A549 (cell line): Measurements from ENCODE around the gene EME2. TPM values are rescaled to one million over a fixed set of nuclear protein-coding genes. Genes with fewer than 3 reads are reported as not detected.

Experiments used
- ATAC-seq, 2 experiments: fragments of 200-7000 bp in 1 of 2; fragments of >200 bp in 1 of 2; cut with Nextera tagmentation in 1 of 2; cut with Tn5 transposase in 1 of 2; 3 replicates each; pipeline versions ENCODE4 v1.8.0 to v1.9.1; 2018 to 2020; ENCODE audit warnings: mild to moderate bottlenecking in 1 of 2, moderate library complexity in 1 of 2
- CTCF ChIA-PET: fragments of 300-600 bp; sonication (Branson Sonifier 250); formaldehyde crosslinking; extraction: SDS; loops from one replicate; lab custom pipeline; 2021; ENCODE audit warnings: antibody characterized with exemption, inconsistent platforms; lab: Yijun Ruan, JAX
- POLR2A ChIA-PET: fragments of 350-600 bp; formaldehyde crosslinking; extraction: SDS; loops from one replicate; lab custom pipeline; 2021; ENCODE audit warnings: antibody characterized with exemption, inconsistent platforms; lab: Yijun Ruan, JAX
- DNase-seq, 2 experiments: peaks; one replicate each; pipeline versions ENCODE4 v3.0.0 to v3.0.0-alpha.2; 2011 to 2016; ENCODE audit warnings: low read depth in 1 of 2, low spot score in 1 of 2
- FAIRE-seq: peaks from 2 replicates; lab custom pipeline; 2011; peaks lifted over from hg19 to GRCh38; lab: Jason Lieb, UNC
- H3K27ac ChIP-seq, 2 experiments: fragments of >200 bp; sonication (Bioruptor Twin); formaldehyde crosslinking; 3 replicates each; pipeline ENCODE4 v1.5.1; 2016 to 2017
- H3K4me1 ChIP-seq: fragments of >200 bp; sonication (Bioruptor Twin); formaldehyde crosslinking; 3 replicates; pipeline ENCODE4 v1.6.1; 2016
- H3K4me2 ChIP-seq: fragments of >200 bp; sonication (Bioruptor Twin); formaldehyde crosslinking; 3 replicates; pipeline ENCODE4 v1.6.1; 2016
- H3K4me3 ChIP-seq: fragments of >200 bp; sonication (Bioruptor Twin); formaldehyde crosslinking; 3 replicates; pipeline ENCODE4 v1.5.1; 2016
- H3K9me3 ChIP-seq: fragments of >200 bp; sonication (Bioruptor Twin); formaldehyde crosslinking; 3 replicates; pipeline ENCODE4 v1.6.1; 2016
- CBX8 ChIP-seq: fragments of 200-600 bp; sonication (generic); IDR thresholded peaks from 2 replicates; pipeline ENCODE4 v1.6.1; 2016
- CEBPB ChIP-seq, 2 experiments: fragments of >200 bp in 1 of 2; sonication (Bioruptor Twin) in 1 of 2; formaldehyde crosslinking in 1 of 2; IDR thresholded peaks; 2 replicates each; pipeline ENCODE4 v1.6.1; 2012 to 2016
- EHMT2 ChIP-seq: fragments of 200-600 bp; sonication (generic); IDR thresholded peaks from 2 replicates; pipeline ENCODE4 v1.6.1; 2016; ENCODE audit warnings: antibody characterized with exemption, low read depth, mild to moderate bottlenecking, moderate library complexity
- FOSL2 ChIP-seq, 2 experiments: fragments of 450-650 bp in 1 of 2; fragments of >200 bp in 1 of 2; sonication (Bioruptor Twin) in 1 of 2; formaldehyde crosslinking; IDR thresholded peaks; 2 replicates each; pipeline versions ENCODE4 v1.5.0 to v1.6.1; 2016 to 2020; ENCODE audit warnings: mild to moderate bottlenecking in 1 of 2, moderate library complexity in 1 of 2
- GATA3 ChIP-seq: IDR thresholded peaks from 2 replicates; pipeline ENCODE4 v1.6.1; 2012; ENCODE audit warnings: borderline replicate concordance
- JUN ChIP-seq, 2 experiments: fragments of >200 bp; sonication (Bioruptor Twin); formaldehyde crosslinking; IDR thresholded peaks; 2 replicates in 1 of 2; 3 replicates in 1 of 2; pipeline ENCODE4 v1.6.1; 2016 to 2017
- KDM5A ChIP-seq: fragments of 200-600 bp; sonication (generic); IDR thresholded peaks from 2 replicates; pipeline ENCODE4 v1.6.1; 2016; ENCODE audit warnings: antibody characterized with exemption, mild to moderate bottlenecking
- MAFK ChIP-seq: fragments of 450-650 bp; IDR thresholded peaks from 2 replicates; pipeline ENCODE4 v1.6.1; 2014; ENCODE audit not compliant: partially characterized antibody
- NFE2L2 ChIP-seq: fragments of 150-350 bp; conservative IDR thresholded peaks from 2 replicates; pipeline ENCODE4 v1.6.1; 2014; ENCODE audit warnings: low read length
- NPAS2 ChIP-seq: fragments of 250-450 bp; sonication (Bioruptor Pico); IDR thresholded peaks from 2 replicates; pipeline ENCODE4 v1.8.0; 2022; ENCODE audit warnings: mild to moderate bottlenecking, moderate library complexity, borderline replicate concordance
- NR3C1 ChIP-seq: fragments of >200 bp; sonication (Bioruptor Twin); formaldehyde crosslinking; IDR thresholded peaks from 3 replicates; pipeline ENCODE4 v1.6.1; 2017
- RCOR1 ChIP-seq: fragments of 150-350 bp; IDR thresholded peaks from 2 replicates; pipeline ENCODE4 v1.6.1; 2014; ENCODE audit warnings: antibody characterized with exemption, low read length, low read depth
- RNF2 ChIP-seq: fragments of 200-600 bp; sonication (generic); IDR thresholded peaks from 2 replicates; pipeline ENCODE4 v1.6.1; 2016; ENCODE audit warnings: low read depth, mild to moderate bottlenecking, antibody characterized with exemption, moderate library complexity, borderline replicate concordance
- SMC3 ChIP-seq: fragments of >200 bp; sonication (Bioruptor Twin); formaldehyde crosslinking; IDR thresholded peaks from 3 replicates; pipeline ENCODE4 v1.6.1; 2018; ENCODE audit warnings: inconsistent platforms
- SREBF2 ChIP-seq: fragments of 450-650 bp; IDR thresholded peaks from 2 replicates; pipeline ENCODE4 v1.6.1; 2014; ENCODE audit warnings: mild to moderate bottlenecking, moderate library complexity
- TFCP2L1 ChIP-seq: fragments of 250-450 bp; sonication (Bioruptor Pico); IDR thresholded peaks from 2 replicates; pipeline ENCODE4 v1.5.0; 2021; ENCODE audit warnings: mild to moderate bottlenecking
- ZSCAN20 ChIP-seq: fragments of 250-450 bp; sonication (Bioruptor Pico); IDR thresholded peaks from 2 replicates; pipeline ENCODE4 v1.8.0; 2022; ENCODE audit warnings: mild to moderate bottlenecking, moderate library complexity
- WGBS: methylation state at CpG from one replicate; pipeline ENCODE4 v1.1.6; 2017; ENCODE audit errors: missing lambda C conversion rate; 5-methylcytosine and 5-hydroxymethylcytosine counted together
- polyA plus RNA-seq, 4 experiments: library from polyadenylated mRNA; depleted of rRNA in 3 of 4; stranded (reverse); fragments of >200 nt; fragmentation: RNase III in 1 of 4; extraction: RNeasy Plus Mini Kit Qiagen cat#74134 plus additional on column Dnase treatment in 1 of 4; gene quantifications; 2 replicates in 3 of 4; 3 replicates in 1 of 4; pipeline ENCODE4 v1.2.3, GENCODE V29; 2011 to 2017
- TF ChIP-seq, protein P1 (sequence below): IDR thresholded peaks from 2 replicates; pipeline ENCODE4 v1.6.1; 2012
- TF ChIP-seq, protein P2 (sequence below): fragments of >200 bp; sonication (Bioruptor Twin); formaldehyde crosslinking; IDR thresholded peaks from 3 replicates; pipeline ENCODE4 v1.5.1; 2016

The EME2 gene
- polyA plus RNA-seq, 2 of the 4 experiments (the other 2 are of a cell fraction) = 2.9 to 16.5 TPM

DNA sequence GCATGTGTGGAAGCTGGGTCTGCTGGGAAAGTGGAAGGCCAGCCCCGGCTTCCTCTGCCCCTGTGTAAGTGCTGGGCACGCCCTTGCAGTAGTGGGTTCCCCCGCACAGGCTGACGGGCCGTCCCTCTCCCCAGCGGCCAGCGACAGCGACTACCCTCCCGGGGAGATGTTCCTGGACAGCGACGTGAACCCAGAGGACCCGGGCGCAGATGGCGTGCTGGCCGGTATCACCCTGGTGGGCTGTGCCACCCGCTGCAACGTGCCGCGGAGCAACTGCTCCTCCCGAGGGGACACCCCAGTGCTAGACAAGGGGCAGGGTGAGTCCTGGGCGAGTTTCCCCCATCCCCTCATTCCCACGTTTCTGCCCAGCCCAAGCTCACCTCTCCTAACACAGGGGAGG lies 6.8 kb upstream of the EME2 start:
- POLR2A ChIA-PET = no interaction called here
- Histone ChIP-seq H3K4me1 (peaks cover 14% of the 10 kb centered on the region), H3K4me2 (no peak overlapping the region), H3K9me3 (no peaks in the 10 kb centered on the region), H3K4me3 (no peak overlapping the region), H3K27ac (no peak overlapping the region)
- WGBS = 93% methylated on average over 22 of the region's 22 CpGs
- FAIRE-seq (no peak), DNase-seq (no peak), ATAC-seq (no peak)
- TF ChIP-seq MAFK = no peak
- CTCF ChIA-PET = interaction anchor here (0.6 to 8.5 kb wide), 9 partner anchors 9 to 402 kb away, joined by 3 to 56 read pairs (median 13); partner anchors contain the start of gene MAPK8IP3

DNA sequence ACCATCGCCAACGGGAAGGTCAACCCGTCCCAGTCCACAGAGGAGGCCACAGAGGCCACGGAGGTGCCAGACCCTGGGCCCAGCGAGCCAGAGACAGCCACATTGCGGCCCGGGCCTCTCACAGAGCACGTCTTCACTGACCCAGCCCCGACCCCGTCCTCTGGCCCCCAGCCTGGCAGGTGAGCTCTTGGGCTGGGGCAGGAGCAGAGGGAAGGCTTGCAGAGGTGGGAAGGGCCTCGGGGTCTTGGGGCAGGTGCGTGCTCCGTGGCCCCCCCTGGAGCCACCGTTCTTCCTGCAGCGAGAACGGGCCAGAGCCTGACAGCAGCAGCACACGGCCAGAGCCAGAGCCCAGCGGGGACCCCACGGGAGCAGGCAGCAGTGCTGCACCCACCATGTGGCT lies 6.4 kb upstream of the EME2 start:
- H3K4me1 ChIP-seq = peaks cover 14% of the 10 kb centered on the region
- ATAC-seq (no peak), FAIRE-seq (no peak), DNase-seq (no peak)
- no peak overlapping the region for H3K27ac ChIP-seq
- no peak overlapping the region for H3K4me3 ChIP-seq
- H3K9me3 ChIP-seq = no peaks in the 10 kb centered on the region
- no peak overlapping the region for H3K4me2 ChIP-seq
- TF ChIP-seq KDM5A (no peak), NFE2L2 (no peak), JUN (IDR thresholded peaks at IDR 0.05) (no peak), TFCP2L1 (CRISPR knock-in tag) (no peak), RCOR1 (no peak)
- ChIA-PET CTCF (interaction anchor here (1.7 to 8.5 kb wide), 4 partner anchors 9 to 337 kb away, joined by 5 to 56 read pairs (median 14); partner anchors contain the start of gene MAPK8IP3), POLR2A (no interaction called here)
- WGBS = 91% methylated on average over 7 of the region's 19 CpGs

DNA sequence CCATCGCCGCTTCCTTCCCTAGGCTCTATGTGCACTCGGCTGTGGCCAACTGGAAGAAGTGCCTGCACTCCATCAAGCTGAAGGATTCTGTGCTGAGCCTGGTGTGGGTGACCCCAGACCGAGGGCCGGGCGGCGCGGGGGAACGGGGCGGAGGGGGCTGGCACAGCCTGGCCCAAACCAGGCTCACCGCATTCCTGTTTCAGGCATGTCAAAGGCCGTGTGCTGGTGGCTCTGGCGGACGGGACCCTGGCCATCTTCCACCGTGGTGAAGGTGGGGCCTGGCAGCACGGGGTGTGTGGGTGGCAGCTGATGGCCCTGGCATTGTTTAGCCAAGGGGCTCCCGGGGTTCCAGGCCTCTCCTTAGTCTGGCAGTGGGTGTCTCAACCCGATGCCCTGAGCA lies 5.9 kb upstream of the EME2 start:
- ATAC-seq (no peak), DNase-seq (no peak)
- CTCF ChIA-PET = interaction anchor here (1.7 to 8.5 kb wide), 3 partner anchors 8 to 338 kb away, joined by 5 to 56 read pairs (median 13); partner anchors contain the start of gene MAPK8IP3
- H3K4me1 ChIP-seq = peaks cover 14% of the 10 kb centered on the region
- WGBS = 95% methylated on average over 4 of the region's 18 CpGs
- H3K9me3 ChIP-seq = no peaks in the 10 kb centered on the region
- TF ChIP-seq CBX8 = no peak
- TF ChIP-seq FOSL2 (IDR thresholded peaks at IDR 0.05) = no peak
- TF ChIP-seq FOSL2 (CRISPR knock-in tag; IDR thresholded peaks at IDR 0.05) = no peak
- TF ChIP-seq SREBF2 = no peak
- TF ChIP-seq, all 56 proteins: peak for 0
- FAIRE-seq = no peak
- H3K27ac ChIP-seq = no peak overlapping the region
- POLR2A ChIA-PET = no interaction called here
- H3K4me3 ChIP-seq = no peak overlapping the region
- H3K4me2 ChIP-seq = no peak overlapping the region

DNA sequence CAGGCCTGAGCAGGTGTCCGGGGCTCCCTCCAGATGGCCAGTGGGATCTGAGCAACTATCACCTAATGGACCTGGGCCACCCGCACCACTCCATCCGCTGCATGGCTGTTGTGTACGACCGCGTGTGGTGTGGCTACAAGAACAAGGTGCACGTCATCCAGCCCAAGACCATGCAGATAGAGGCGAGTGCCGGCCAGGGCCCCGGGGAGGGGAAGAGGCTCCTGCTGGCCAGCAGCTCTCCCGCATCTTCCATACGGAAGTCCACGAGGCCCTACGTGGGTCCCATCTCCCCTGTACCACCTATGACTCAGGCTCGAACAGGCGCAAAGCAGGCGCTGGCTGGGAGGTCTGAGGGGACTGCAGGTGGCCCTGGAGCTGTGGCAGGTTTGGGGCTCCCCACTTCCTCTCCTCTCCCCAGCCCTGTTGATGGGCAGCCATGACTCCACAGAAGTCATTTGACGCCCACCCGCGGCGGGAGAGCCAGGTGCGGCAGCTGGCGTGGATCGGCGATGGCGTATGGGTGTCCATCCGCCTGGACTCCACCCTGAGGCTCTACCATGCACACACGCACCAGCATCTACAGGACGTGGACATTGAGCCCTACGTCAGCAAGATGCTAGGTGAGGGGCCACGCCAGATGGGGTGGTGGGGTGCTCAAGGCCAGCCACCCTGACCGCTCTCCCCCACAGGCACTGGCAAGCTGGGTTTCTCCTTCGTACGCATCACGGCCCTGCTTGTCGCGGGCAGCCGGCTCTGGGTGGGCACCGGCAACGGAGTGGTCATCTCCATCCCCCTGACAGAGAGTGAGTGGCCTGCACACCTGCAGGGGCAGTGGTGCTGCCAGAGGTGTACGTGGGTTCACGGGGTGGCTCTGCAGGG lies 5.3 kb upstream of the EME2 start:
- POLR2A ChIA-PET = no interaction called here
- FAIRE-seq (no peak), DNase-seq (no peak), ATAC-seq (no peak)
- H3K4me2 ChIP-seq = no peak overlapping the region
- no peaks in the 10 kb centered on the region for H3K9me3 ChIP-seq
- no peak for TF ChIP-seq NR3C1
- TF ChIP-seq CEBPB (IDR thresholded peaks at IDR 0.05) = no peak
- no peak for TF ChIP-seq FOSL2 (IDR thresholded peaks at IDR 0.05)
- TF ChIP-seq FOSL2 (CRISPR knock-in tag; IDR thresholded peaks at IDR 0.05) = no peak
- no peak for TF ChIP-seq TFCP2L1 (CRISPR knock-in tag)
- no peak for TF ChIP-seq SMC3
- TF ChIP-seq ZSCAN20 = no peak
- TF ChIP-seq RNF2 = no peak
- TF ChIP-seq GATA3 = no peak
- TF ChIP-seq, protein P1, sequence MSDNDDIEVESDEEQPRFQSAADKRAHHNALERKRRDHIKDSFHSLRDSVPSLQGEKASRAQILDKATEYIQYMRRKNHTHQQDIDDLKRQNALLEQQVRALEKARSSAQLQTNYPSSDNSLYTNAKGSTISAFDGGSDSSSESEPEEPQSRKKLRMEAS = no peak
- no peak for TF ChIP-seq NPAS2 (CRISPR knock-in tag)
- TF ChIP-seq, protein P2, sequence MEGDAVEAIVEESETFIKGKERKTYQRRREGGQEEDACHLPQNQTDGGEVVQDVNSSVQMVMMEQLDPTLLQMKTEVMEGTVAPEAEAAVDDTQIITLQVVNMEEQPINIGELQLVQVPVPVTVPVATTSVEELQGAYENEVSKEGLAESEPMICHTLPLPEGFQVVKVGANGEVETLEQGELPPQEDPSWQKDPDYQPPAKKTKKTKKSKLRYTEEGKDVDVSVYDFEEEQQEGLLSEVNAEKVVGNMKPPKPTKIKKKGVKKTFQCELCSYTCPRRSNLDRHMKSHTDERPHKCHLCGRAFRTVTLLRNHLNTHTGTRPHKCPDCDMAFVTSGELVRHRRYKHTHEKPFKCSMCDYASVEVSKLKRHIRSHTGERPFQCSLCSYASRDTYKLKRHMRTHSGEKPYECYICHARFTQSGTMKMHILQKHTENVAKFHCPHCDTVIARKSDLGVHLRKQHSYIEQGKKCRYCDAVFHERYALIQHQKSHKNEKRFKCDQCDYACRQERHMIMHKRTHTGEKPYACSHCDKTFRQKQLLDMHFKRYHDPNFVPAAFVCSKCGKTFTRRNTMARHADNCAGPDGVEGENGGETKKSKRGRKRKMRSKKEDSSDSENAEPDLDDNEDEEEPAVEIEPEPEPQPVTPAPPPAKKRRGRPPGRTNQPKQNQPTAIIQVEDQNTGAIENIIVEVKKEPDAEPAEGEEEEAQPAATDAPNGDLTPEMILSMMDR = no peak
- TF ChIP-seq EHMT2 = no peak
- whole genome bisulfite sequencing = 97% methylated on average over 40 of the region's 42 CpGs
- no peak overlapping the region for H3K27ac ChIP-seq
- no peak overlapping the region for H3K4me3 ChIP-seq
- H3K4me1 ChIP-seq = peaks cover 14% of the 10 kb centered on the region
- CTCF ChIA-PET = interaction anchor here (2.3 to 8.5 kb wide), 2 partner anchors 43 to 60 kb away, joined by 7 to 56 read pairs; partner anchors contain the start of gene MAPK8IP3
